Kidney epithelial cell (primary cell): Measurements from ENCODE around the gene LRRC55. TPM values are rescaled to one million over a fixed set of nuclear protein-coding genes. Genes with fewer than 3 reads are reported as not detected.

ENCODE experiments used
- DNase-seq: peaks from one replicate; pipeline ENCODE4 v3.0.0-alpha.2; 2010; ENCODE audit warnings: low read depth
- H3K27me3 ChIP-seq: 2 replicates; pipeline ENCODE4 v1.6.0; 2011; ENCODE audit warnings: low read length; ENCODE audit not compliant: control insufficient read depth, insufficient read depth
- H3K36me3 ChIP-seq: 2 replicates; pipeline ENCODE4 v1.5.1; 2011; ENCODE audit warnings: low read length; ENCODE audit not compliant: control insufficient read depth, insufficient read depth
- H3K4me3 ChIP-seq: 2 replicates; pipeline ENCODE4 v1.5.1; 2011; ENCODE audit warnings: low read depth, mild to moderate bottlenecking, control low read depth, low read length
- CTCF ChIP-seq: IDR thresholded peaks from 2 replicates; pipeline ENCODE4 v1.5.1; 2011; ENCODE audit warnings: mild to moderate bottlenecking, moderate library complexity, low read length, control low read depth, inconsistent platforms; ENCODE audit not compliant: insufficient read depth, poor library complexity, severe bottlenecking
- total RNA-seq: library from RNA; depleted of rRNA; stranded (reverse); fragments of >200 nt; gene quantifications from 2 replicates; pipeline ENCODE4 v1.2.3, GENCODE V29; 2015

LRRC55 gene
- under 0.01 and 0.04 TPM in 2 replicates for total RNA-seq

- Histone ChIP-seq H3K27me3 (peaks cover 23% of the 10 kb centered on the region), H3K4me3 (no peak within 1 kb of the TSS), H3K36me3 (no peaks in the 10 kb centered on the region)
- no peak for DNase-seq
- TF ChIP-seq CTCF = no peak
Measured at GRCh38 chr11:57181678-57182305, at the start of gene LRRC55. LRRC55 (plus strand) TSS chr11:57181953; CDS start chr11:57182023, 70 bp downstream.

GRCh38 chr11:57133366-57134038 lies 48.3 kb upstream of the LRRC55 start:
- Histone ChIP-seq H3K36me3 (no peaks in the 10 kb centered on the region), H3K27me3 (no peaks in the 10 kb centered on the region), H3K4me3 (no peak overlapping the region)
- TF ChIP-seq CTCF = no peak
- no peak for DNase-seq

GRCh38 chr11:57134284-57134683 lies 47.5 kb upstream of the LRRC55 start:
- TF ChIP-seq CTCF = no peak
- no peak overlapping the region for H3K4me3 ChIP-seq
- no peak for DNase-seq
- no peaks in the 10 kb centered on the region for H3K36me3 ChIP-seq
- no peaks in the 10 kb centered on the region for H3K27me3 ChIP-seq

GRCh38 chr11:57135020-57135751 lies 46.6 kb upstream of the LRRC55 start:
- Histone ChIP-seq H3K27me3 (no peaks in the 10 kb centered on the region), H3K36me3 (no peaks in the 10 kb centered on the region), H3K4me3 (no peak overlapping the region)
- no peak for TF ChIP-seq CTCF
- no peak for DNase-seq

GRCh38 chr11:57140568-57140967 lies 41.2 kb upstream of the LRRC55 start:
- Histone ChIP-seq H3K36me3 (no peaks in the 10 kb centered on the region), H3K4me3 (no peak overlapping the region), H3K27me3 (no peaks in the 10 kb centered on the region)
- DNase-seq = no peak
- TF ChIP-seq CTCF = no peak

- DNase-seq = no peak
- TF ChIP-seq CTCF = no peak
- H3K36me3 ChIP-seq = no peaks in the 10 kb centered on the region
- H3K4me3 ChIP-seq = no peak overlapping the region
- H3K27me3 ChIP-seq = no peaks in the 10 kb centered on the region
Measured at GRCh38 chr11:57143459-57143858, 38.3 kb upstream of the LRRC55 start.
